HG02885 (cell line): ENCODE measurements around the gene C1orf159.
"Not testable (repeated sequence)": the region's sequence is repeated elsewhere in the genome, so short reads cannot be mapped to it uniquely, and the experiment has no call there.

ENCODE experiments used
- ATAC-seq: cut with Tn5 transposase; IDR thresholded peaks from one replicate; pipeline ENCODE4 v1.9.1; 2021; ENCODE audit warnings: mild to moderate bottlenecking; ENCODE audit not compliant: unreplicated experiment, poor library complexity

The C1orf159 gene

GRCh38 chr1:1120096-1120495 lies 4.2 kb upstream of the C1orf159 start:
- no peak for ATAC-seq

DNA sequence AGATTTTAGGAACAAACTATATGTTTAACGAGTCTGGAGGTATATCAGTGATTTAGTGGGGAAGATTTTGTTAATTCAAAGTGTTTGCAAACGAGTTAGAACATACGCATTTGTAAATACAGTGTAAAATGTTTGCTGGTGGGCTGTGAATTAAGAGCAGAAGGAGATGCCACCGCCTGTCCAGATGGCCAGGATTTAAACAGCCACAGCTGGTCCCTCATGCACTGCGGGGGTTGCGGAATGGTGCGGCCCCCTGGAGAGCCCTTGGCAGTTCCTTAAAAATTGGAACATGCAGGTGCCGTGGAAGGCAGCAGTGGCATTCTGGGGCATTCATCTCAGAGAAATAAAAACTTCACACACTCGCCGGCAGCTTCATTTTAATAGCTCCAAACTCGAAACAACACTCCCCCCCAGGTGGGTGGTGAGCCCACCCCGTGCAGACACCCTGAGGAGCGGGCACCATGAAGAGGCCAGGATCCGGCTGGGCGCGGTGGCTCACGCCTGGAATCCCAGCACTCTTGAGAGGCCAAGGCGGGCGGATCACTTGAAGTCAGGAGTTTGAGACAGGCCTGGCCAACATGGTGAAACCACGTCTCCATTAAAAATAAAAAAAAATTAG lies 3.5 kb upstream of the C1orf159 start:
- no peak for ATAC-seq

DNA sequence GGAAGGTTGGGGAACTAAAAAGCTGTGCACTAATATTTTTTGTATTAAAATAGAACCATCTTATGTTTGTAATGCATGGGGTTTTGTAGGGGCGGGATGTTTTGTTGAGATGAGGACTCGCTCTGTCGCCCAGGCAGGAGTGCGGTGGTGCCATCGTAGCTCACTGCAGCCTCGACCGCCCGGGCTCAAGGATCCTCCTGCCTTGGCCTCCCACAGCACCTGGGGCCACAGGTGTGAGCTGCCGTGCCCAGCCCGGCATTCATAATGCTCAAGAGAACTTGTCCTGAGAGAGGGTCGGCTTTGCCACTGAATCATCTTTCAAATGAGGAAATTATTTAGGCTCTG lies 3.0 kb upstream of the C1orf159 start:
- ATAC-seq, result no peak

DNA sequence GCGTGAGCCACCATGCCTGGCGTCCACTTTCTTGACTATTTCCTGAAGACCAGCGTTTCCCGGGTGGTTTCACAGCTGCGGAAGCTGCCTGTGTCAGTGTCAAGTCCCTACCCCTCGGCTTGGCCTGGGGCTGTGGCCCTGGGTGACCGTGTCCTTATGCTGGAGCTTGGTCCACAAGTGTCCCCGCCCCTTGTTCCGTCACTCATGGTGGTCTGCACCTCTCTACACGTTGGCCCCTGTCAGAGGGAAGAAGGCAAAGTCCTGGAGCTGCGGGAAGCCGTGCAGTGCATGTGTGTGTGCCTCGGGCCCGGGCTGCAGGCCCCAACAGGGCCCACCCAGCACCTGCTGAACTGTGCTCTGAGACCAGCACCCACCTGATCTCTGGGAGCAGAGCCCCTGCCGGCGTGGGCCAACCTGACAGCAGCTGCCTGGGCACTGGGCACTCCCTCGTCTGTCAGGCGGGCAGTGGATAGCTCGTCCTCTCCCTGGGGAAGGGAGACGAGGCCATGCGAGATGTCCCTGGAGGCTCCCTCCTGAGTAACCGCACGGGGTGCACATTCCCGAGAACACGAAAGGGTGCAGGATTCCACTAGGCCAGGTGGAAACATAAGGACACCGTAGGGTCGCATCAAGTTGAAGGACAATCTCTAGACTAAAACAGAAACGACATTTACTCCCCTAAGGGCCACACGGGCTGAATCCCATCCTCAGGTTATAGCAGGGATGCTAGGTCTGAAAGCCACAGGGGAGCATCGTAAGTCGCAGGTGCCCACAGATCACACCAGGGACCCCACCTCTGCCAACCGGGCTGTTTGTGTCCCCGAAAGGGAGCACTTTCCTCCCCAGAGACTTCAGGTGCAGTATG lies 2.4 kb upstream of the C1orf159 start:
- no peak for ATAC-seq

GRCh38 chr1:1117469-1117831 lies 1.6 kb upstream of the C1orf159 start:
- no peak for ATAC-seq

DNA sequence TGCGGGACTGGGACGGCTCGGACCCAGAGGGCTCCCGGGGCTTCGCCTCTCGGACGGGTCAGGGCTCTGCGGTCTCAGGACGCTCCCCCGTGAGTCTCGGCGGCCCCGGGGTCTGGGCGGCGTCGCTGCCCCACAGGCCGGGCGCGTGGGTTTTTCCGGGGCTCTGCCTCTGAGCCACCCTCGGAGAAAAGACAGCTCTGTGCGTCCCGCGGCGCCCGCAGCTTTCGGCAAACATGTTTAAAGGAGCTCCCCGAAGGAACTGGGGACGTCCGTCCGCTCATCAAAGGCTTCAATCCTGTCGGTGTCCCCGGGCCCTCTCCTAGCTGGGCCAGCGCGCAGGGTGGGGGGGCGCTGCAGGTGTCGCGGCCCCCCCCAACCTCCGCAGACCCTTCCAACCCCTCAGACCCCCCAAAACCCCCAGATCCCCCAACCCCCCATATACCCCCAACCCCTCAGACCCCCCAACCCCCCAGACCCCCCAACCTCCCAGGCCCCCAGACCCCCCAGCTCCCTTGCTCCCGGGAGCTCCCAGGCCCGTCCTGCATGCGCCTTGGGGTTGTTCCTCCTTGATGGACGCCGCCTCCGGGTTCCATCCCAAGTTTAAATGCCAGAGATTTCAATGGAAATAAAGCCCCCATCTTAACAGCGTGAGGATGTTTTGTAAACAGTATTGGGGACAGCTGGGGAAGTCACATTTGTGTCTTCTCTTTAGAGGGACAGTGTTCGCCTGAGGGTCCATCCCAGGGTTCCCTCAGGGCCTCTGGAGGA lies 996 bp upstream of the C1orf159 start:
- no peak for ATAC-seq

DNA sequence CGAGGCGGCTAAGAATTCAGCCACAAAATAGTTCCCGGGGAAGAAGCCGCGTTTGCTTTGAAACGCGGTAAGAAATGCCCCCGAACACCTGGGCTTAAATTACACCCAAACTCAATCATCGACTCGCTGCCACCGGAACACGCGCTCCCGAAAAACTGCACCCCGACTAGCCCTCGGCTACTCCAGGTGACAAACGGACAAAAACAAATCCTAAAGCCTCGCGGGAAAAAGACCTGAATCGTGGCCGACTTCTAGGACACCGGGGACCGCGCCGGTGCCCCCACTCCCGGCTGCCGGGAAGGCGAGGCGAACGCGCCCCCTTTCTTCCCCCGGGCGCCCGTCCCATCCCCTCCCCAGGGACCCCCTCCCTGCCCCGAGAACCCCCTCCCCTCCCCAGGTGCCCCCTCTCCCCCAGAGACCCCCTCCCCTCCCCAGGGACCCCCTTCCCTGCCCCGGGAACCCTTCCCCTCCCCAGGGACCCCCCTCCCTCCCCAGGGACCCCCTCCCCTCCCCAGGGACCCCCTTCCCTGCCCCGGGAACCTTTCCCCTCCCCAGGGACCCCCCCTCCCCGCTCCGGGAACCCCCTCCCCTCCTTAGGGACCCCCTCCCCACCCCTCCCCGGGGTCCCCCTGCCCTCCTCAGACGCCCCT lies 628 bp downstream of the C1orf159 start:
- no peak for ATAC-seq

GRCh38 chr1:1114431-1114830 lies 1.5 kb downstream of the C1orf159 start:
- no peak for ATAC-seq

- ATAC-seq, result no peak
Observed at GRCh38 chr1:1112237-1112985, 3.5 kb downstream of the C1orf159 start.

- no peak for ATAC-seq
Observed at GRCh38 chr1:1111516-1112236, 4.2 kb downstream of the C1orf159 start.

DNA sequence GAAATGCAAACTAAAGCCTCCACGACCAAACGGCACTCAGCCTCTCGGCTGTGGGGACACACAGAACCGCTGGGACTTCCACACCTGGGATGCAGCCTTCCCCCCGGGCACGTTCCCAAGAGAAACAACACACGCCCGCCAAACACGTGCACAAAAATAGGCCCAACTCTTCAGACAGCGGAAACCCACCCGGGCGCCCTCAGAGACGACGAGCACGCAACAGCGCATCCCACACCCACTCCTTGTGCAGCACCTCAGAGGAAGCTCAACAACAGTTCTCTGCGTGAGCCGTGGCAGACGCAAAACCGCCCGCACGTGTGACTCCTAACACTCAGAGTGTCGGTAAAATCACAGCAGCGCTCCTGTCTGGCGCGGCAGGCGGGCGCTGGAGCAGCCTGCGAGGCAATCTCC lies 5.3 kb downstream of the C1orf159 start:
- no peak for ATAC-seq

DNA sequence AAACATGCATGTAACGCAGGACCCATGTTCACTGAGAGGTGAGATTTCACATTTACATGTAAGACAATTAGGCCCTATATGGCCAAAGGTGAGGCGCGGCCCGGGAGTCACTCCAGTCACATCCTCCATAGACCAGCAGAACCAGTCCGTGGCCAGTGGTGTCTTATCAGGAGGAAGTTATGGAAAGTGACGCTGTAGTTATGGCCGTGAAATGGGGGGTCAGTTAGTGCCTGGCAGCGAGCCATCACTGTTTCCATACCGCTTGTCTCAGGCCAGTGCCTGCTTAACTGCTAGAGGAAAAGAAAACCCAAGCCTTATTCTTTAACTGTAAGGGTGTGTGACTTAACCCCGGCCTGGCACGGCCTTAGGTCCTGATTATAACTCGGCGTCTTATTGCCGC lies 6.1 kb downstream of the C1orf159 start:
- ATAC-seq, result no peak

GRCh38 chr1:1106510-1107221 lies 9.2 kb downstream of the C1orf159 start:
- ATAC-seq, result no peak

GRCh38 chr1:1104152-1104551 lies 11.7 kb downstream of the C1orf159 start:
- ATAC-seq, result not testable (repeated sequence)

DNA sequence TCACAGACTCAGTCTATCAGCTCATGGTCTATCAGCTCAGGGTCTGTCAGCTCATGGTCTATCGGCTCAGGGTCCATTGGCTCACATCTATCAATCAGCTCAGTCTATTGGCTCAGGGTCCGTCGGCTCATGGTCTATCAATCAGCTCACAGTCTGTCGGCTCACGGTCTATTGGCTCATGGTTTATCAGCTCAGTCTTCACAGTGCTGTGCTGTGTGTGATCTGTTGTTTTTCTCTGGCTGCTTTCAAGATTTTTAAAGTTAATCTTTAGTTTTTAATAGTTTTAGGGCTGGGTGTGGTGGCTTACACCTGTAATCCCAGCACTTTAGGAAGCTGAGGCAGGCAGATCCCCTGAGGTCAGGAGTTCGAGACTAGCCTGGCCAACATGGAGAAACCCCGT lies 14.4 kb downstream of the C1orf159 start:
- no peak for ATAC-seq

- ATAC-seq, result no peak
Observed at GRCh38 chr1:1100296-1100695, 15.6 kb downstream of the C1orf159 start.

- no peak for ATAC-seq
Observed at GRCh38 chr1:1099506-1100183, 16.2 kb downstream of the C1orf159 start.

DNA sequence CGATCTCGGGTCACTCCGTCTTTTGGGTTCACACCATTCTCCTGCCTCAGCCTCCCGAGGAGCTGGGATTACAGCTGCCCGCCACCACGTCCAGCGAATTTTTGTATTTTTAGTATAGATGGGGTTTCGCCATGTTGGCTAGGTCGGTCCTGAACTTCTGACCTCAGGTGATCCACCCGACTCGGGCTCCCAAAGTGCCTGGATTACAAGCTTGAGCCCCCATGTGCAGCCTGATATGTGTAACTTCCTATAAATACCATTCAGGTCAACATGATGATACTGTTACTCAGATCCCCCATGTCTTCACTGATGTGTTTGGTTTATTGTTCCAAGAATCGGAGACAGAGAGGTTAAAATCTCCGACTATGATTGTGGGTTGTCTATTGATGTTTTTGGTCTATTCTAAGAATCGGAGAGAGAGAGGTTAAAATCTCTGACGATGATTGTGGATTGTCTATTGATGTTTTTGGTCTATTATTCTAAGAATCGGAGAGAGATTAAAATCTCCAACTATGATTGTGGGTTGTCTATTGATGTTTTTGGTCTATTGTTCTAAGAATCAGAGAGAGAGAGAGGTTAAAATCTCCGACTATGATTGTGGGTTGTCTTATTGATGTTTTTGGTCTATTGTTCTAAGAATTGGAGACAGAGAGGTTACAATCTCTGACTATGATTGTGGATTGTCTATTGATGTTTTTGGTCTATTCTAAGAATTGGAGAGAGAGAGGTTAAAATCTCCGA lies 17.0 kb downstream of the C1orf159 start:
- ATAC-seq, result no peak
